GM21381 (cell line): ENCODE data around the gene PCSK4.

Source experiments
- ATAC-seq: cut with Tn5 transposase; IDR thresholded peaks from one replicate; pipeline ENCODE4 v1.9.1; 2021; ENCODE audit warnings: mild to moderate bottlenecking, moderate library complexity; ENCODE audit not compliant: unreplicated experiment

Gene PCSK4

GRCh38 chr19:1457031-1457739, 33.0 kb downstream of the PCSK4 start:
- no peak for ATAC-seq

GRCh38 chr19:1456121-1456900, 33.8 kb downstream of the PCSK4 start:
- ATAC-seq, result no peak

DNA sequence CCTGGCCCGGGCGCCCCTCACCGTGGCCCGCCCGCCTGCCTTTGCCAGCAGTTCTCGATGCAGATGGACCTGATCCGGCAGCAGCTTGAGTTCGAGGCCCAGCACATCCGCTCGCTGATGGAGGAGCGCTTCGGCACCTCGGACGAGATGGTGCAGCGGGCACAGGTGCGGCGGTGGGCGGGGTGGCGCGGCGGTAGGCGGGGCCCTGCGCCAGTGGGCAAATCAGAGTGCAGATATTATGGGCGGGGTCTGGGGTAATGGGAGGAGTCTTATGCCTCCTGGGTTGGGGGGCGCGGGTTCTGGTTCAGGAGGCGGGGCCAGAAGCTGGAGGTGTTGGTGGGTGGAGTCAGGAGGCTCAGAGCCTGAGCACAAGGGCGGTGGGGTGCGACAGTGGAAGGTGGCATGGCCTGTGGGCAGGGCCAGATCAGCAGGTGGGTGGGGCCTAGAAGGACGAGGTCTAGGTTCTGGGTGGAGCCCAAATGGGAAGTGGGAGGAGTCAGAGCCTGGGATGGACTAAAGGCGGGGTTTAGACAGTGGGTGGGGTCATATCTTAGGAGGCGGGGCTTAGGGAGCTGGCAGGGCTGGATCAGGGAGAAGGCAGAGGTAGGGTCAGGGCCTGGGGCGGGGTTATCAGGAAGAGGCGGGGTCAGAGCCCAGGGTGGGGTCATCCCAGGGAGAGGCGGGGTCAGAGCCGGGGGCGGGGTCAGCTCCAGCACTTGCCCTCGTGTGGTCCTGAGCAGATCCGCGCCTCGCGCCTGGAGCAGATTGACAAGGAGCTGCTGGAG, 34.6 kb downstream of the PCSK4 start:
- no peak for ATAC-seq

- ATAC-seq, result no peak
Measured at GRCh38 chr19:1455002-1455335, 35.2 kb downstream of the PCSK4 start.

DNA sequence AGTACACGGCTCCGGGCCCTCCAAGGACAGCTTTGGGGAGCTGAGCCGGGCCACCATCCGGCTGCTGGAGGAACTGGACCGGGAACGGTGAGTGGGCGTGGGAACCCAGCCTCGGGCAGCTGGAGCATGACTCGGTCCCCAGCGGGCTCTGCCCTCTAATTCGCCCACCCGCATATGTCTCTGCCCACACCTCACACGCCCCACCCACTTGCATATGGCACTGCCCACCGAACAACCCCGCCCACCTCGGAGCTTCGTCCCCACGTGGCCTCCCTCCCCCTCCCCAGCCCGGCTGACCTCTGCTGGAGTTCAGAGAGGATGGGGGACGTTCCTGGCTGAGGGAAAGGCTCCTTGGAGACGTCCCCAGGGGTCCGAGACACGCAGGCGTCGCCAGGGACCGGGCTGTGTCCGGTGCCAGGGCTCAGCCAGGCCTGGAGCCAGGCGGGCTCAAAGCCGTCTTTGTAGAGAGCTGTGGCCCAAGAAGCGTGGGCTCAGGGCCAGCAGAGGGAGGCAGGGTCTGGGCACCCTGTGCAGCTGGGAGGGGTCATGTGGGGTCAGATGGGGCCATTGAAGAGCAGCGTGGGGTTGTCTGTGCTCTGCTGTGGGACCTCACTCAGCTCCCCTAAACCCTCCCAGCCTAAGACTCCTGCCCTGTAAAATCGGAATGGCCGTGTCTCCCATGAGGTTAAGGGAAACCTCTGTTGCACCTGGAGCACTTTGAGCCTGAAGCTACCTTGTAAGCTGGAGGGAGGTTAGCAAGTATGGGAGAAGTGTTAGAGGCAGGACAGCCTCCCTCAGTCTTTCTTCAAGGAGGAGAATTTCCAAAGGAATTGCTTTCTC, 36.4 kb downstream of the PCSK4 start:
- no peak for ATAC-seq

DNA sequence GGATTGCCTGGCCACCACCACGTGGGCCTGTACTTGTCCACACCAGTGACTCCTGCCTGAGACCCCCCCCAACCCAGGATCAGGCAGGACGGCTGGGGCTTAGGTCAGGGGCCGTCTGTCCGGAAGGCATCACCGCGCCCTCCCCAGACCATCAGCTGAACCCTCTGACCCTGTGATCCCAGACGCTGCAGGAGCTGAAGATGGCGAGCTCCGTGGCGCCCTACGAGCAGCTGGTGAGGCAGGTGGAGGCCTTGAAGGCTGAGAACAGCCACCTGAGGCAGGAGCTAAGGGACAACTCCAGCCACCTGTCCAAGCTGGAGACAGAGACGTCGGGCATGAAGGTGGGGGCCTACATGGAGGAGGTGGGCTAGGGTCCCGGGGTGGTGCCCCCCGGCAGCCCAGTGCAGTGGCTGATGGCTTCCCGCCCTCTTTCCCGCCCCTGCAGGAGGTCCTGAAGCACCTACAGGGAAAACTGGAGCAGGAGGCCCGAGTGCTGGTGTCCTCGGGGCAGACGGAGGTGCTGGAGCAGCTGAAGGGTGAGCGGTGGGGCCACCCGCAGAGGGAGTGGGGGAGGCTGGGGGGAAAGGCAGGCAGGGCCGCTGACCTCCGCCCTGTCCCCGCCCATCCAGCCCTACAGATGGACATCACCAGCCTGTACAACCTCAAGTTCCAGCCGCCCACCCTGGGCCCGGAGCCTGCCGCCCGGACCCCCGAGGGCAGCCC, 37.2 kb downstream of the PCSK4 start:
- no peak for ATAC-seq

- ATAC-seq, result no peak
Measured at GRCh38 chr19:1451916-1452801, 38.0 kb downstream of the PCSK4 start.

- ATAC-seq, result no peak
Measured at GRCh38 chr19:1450735-1451731, 39.1 kb downstream of the PCSK4 start.

DNA sequence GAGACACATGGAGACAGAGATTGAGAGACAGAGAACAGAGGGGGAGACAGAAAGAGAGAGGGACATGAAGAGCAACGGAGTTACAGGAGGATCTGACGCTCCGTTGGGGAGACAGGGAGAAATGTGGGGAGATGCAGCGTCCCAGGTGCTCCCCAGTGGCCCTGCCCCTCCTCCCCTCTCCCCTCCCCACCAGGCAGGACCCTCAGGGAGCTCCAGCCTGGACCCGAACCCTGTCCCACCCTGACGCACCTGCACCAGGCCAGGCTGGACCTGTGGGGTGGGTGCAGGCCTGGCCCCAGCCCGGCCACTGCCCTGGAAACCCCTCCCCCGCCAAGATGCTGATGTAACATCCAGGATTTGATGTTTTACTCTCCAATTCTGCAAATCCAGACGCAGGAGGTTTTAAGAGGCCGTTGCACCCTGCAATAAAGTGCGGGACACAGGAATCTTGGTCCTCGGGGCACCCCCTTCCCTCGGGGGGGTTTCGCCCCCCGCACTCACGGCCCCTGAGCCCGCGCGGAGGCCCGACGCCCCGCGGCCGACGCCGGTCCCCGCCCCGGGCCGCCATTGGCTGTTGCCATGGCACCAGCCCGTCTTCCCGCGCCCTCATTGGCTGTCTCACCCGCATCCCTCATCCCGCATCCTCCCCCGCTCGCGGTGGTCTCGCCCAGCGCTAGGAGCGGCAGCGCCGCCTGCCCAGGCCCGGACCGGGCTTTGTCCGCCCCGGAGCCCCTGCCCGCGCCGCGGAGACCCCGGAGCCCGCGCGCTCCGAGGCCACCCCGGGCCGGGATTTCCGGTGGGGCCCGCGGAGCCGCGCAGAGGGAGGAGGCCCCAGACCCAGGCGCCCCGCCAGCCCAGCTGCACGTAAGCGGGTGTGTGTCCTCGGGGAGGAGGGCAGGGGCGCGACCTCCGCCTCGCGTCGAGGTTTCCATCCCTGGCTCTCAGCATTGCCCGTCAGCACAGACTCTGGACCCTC, 40.4 kb downstream of the PCSK4 start, which contains the start of gene APC2:
TSS of gene APC2 (plus strand) at position 655 of the 976 bp plus-strand sequence. CDS start 2,881 bp downstream, outside the sequence.
- ATAC-seq, result no peak

GRCh38 chr19:1447944-1448343, 42.2 kb downstream of the PCSK4 start:
- ATAC-seq, result no peak

GRCh38 chr19:1447504-1447903, 42.6 kb downstream of the PCSK4 start:
- no peak for ATAC-seq

DNA sequence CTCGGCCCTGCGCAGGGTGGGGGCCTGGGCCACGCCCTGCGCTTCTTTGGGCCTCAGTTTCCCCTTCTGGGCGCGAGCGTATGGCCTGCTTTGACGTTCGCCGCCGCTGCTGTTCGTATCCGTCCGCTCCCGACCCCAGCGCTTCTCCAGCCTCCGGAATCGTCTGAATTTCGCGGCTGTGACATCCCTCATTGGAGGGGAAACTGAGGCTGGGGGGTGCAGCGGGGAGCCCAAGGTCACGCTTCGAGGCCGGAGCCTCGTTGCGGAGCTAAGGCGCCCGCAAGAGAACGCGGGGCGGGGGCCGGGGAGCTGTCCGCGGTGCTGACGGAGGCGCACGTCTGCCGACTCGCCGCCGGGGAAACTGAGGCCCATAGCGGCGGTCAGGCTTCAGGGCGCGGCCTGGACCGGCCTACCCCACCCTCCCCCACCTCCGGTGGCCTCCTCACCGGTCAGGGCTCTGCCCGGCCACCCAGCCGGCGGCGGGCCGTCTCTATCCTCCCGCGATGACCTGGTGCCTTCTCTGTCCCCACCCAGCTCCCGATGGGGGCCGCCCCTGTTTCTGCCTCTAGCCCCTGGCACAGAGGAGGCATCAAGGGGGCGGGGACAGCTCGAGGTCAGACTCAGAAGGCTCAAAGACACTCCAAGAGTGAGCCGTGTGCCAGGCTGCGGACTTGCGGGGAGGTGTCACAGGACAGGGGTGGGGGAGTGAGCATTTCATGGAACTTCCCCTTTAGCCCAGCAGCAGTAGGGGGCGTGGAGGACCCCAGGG, 43.3 kb downstream of the PCSK4 start:
- no peak for ATAC-seq

DNA sequence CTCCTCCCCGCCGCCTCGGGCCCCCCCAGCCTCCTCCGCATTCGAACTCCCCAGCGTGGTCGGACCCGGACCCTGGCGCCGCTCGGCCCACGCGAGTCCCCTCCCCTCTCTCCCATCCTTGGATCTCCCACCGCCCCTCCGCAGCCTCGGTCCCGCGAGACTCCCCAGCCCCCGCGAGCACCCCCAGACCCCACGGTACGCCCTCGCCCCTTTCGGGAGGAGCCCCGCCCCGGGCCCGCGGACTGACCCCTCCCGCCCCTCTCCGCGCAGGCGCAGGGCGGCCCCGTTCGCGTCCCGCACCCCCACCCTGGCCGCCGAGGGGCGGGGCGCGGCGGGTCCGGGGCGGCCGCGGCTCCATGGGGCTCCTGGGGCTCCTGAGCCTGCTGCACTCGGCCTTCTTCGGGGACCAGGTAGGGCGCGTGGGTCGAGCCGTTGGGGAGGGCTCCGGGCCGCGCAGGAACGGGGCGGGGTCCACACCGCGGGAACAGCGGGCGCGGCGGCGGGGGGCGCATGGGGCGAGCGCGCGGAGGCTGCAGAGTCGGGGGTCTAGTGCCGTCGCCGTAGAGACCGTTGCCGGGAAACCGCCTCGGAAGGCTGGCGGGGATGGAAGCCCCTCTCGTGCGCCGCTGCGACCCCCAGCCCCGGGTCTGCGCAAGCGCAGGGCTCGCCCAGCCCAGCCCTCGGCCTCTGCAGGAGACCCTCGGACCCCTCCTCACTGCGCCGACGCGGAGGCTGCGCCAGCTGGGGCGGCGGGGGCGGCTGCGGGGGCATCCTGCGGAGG, 44.0 kb downstream of the PCSK4 start:
- ATAC-seq, result no peak

- ATAC-seq, result peak; percentile 57
Measured at GRCh38 chr19:1445185-1445931, 44.8 kb downstream of the PCSK4 start.
